ENCODE measurements around the gene FAM110A.
A peak's percentile ranks its signal among the peaks of the same experiment; 100 is the strongest.
"Not testable (repeated sequence)": the region's sequence is repeated elsewhere in the genome, so short reads cannot be mapped to it uniquely, and the experiment has no call there.

FAM110A gene

GRCh38 chr20:833450-834150, at the start of gene FAM110A:
FAM110A (plus strand) TSS chr20:833715; CDS start chr20:844805, 11,090 bp downstream.
- DNase-seq, result peak; percentile 96

- DNase-seq, result no peak
Observed at GRCh38 chr20:787825-788224, 45.7 kb upstream of the FAM110A start.

GRCh38 chr20:791056-791455, 42.5 kb upstream of the FAM110A start:
- no peak for DNase-seq

GRCh38 chr20:792248-792647, 41.3 kb upstream of the FAM110A start:
- no peak for DNase-seq

- no peak for DNase-seq
Observed at GRCh38 chr20:796921-797320, 36.6 kb upstream of the FAM110A start.

- not testable (repeated sequence) for DNase-seq
Observed at GRCh38 chr20:798746-799145, 34.8 kb upstream of the FAM110A start.

- DNase-seq, result not testable (repeated sequence)
Observed at GRCh38 chr20:800026-800425, 33.5 kb upstream of the FAM110A start.

GRCh38 chr20:801678-802077, 31.8 kb upstream of the FAM110A start:
- DNase-seq, result no peak

- DNase-seq, result no peak
Observed at GRCh38 chr20:805713-806112, 27.8 kb upstream of the FAM110A start.

- DNase-seq, result not testable (repeated sequence)
Observed at GRCh38 chr20:811776-812434, 21.6 kb upstream of the FAM110A start.

- not testable (repeated sequence) for DNase-seq
Observed at GRCh38 chr20:812435-812814, 21.1 kb upstream of the FAM110A start.

- no peak for DNase-seq
Observed at GRCh38 chr20:813390-813789, 20.1 kb upstream of the FAM110A start.

- no peak for DNase-seq
Observed at GRCh38 chr20:815226-815625, 18.3 kb upstream of the FAM110A start.

GRCh38 chr20:815914-816606, 17.5 kb upstream of the FAM110A start:
- DNase-seq, result peak; percentile 66

GRCh38 chr20:818001-818664, 15.4 kb upstream of the FAM110A start:
- no peak for DNase-seq

- no peak for DNase-seq
Observed at GRCh38 chr20:819680-820322, 13.7 kb upstream of the FAM110A start.

GRCh38 chr20:820323-820953, 13.1 kb upstream of the FAM110A start:
- DNase-seq, result no peak

- DNase-seq, result no peak
Observed at GRCh38 chr20:821046-821730, 12.3 kb upstream of the FAM110A start.

GRCh38 chr20:821731-822065, 11.8 kb upstream of the FAM110A start:
- no peak for DNase-seq

- DNase-seq, result no peak
Observed at GRCh38 chr20:822651-823573, 10.6 kb upstream of the FAM110A start.

GRCh38 chr20:823574-823902, 10.0 kb upstream of the FAM110A start:
- DNase-seq, result no peak
